Fibroblast of mammary gland (primary cell): ENCODE measurements around the gene NFKB1.

ENCODE experiments used
- DNase-seq: peaks from one replicate; pipeline ENCODE4 v3.0.0-alpha.2; 2010; ENCODE audit warnings: low read depth
- H3K4me3 ChIP-seq: 2 replicates; pipeline ENCODE4 v1.5.1; 2011; ENCODE audit warnings: low read depth, mild to moderate bottlenecking, low read length, moderate library complexity; ENCODE audit not compliant: control insufficient read depth
- TF ChIP-seq, protein P1 (sequence below): conservative IDR thresholded peaks from 2 replicates; pipeline ENCODE4 v1.5.1; 2011; ENCODE audit warnings: low read depth, low read length, inconsistent platforms; ENCODE audit not compliant: control insufficient read depth, insufficient read depth

The NFKB1 gene, protein sequence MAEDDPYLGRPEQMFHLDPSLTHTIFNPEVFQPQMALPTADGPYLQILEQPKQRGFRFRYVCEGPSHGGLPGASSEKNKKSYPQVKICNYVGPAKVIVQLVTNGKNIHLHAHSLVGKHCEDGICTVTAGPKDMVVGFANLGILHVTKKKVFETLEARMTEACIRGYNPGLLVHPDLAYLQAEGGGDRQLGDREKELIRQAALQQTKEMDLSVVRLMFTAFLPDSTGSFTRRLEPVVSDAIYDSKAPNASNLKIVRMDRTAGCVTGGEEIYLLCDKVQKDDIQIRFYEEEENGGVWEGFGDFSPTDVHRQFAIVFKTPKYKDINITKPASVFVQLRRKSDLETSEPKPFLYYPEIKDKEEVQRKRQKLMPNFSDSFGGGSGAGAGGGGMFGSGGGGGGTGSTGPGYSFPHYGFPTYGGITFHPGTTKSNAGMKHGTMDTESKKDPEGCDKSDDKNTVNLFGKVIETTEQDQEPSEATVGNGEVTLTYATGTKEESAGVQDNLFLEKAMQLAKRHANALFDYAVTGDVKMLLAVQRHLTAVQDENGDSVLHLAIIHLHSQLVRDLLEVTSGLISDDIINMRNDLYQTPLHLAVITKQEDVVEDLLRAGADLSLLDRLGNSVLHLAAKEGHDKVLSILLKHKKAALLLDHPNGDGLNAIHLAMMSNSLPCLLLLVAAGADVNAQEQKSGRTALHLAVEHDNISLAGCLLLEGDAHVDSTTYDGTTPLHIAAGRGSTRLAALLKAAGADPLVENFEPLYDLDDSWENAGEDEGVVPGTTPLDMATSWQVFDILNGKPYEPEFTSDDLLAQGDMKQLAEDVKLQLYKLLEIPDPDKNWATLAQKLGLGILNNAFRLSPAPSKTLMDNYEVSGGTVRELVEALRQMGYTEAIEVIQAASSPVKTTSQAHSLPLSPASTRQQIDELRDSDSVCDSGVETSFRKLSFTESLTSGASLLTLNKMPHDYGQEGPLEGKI

DNA sequence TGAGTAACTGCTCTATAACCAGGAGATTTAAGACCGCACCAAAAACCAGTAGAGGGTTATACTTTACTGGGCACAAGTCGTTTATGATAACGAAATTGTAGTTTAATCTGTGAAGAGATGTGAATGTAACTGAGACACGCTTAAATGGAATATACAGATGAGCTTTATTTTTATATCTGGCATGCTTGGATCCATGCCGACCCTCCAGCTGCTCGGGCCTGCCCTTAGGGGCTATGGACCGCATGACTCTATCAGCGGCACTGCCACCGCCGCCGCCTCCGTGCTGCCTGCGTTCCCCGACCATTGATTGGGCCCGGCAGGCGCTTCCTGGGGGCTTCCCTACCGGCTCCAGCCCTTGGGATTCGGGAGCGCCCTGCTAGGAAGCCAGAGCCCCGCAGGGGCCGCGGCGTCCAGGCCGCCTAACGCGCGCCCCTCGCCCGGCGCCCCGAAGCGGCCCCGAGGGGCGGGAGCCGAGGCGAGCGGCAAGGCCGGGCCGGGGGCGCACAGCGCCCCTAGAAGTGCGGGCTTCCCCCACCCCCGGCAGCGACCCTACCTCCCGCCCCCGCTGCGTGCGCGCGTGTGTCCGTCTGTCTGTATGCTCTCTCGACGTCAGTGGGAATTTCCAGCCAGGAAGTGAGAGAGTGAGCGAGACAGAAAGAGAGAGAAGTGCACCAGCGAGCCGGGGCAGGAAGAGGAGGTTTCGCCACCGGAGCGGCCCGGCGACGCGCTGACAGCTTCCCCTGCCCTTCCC lies at the start of gene NFKB1:
Gene NFKB1, plus strand, starts transcription at position 664 of the 751 bp plus-strand sequence. CDS start 24,160 bp downstream, outside the sequence.
- H3K4me3 ChIP-seq = peak within 1 kb of the TSS; percentile 95
- peak; percentile 77 for DNase-seq
- TF ChIP-seq, protein P1, sequence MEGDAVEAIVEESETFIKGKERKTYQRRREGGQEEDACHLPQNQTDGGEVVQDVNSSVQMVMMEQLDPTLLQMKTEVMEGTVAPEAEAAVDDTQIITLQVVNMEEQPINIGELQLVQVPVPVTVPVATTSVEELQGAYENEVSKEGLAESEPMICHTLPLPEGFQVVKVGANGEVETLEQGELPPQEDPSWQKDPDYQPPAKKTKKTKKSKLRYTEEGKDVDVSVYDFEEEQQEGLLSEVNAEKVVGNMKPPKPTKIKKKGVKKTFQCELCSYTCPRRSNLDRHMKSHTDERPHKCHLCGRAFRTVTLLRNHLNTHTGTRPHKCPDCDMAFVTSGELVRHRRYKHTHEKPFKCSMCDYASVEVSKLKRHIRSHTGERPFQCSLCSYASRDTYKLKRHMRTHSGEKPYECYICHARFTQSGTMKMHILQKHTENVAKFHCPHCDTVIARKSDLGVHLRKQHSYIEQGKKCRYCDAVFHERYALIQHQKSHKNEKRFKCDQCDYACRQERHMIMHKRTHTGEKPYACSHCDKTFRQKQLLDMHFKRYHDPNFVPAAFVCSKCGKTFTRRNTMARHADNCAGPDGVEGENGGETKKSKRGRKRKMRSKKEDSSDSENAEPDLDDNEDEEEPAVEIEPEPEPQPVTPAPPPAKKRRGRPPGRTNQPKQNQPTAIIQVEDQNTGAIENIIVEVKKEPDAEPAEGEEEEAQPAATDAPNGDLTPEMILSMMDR = no peak

DNA sequence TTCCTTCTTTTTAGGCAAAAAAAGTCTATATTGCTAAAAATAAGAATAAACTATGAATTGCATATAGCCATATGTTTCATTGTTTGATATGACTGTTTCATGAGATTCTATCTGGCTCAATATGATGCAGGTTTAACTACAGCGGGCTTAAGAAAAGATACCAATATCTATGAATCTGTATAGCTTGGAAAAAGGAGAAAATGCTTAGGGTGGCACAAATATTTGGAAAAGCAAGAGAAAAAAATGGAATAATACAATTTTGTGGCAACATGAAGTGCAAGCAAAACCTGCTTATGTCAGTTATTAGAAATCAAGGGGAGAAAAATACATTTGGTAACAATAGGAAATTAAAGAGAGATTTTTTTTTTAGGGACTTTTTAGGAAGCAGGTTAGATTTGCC lies 48.3 kb upstream of the NFKB1 start:
- no peak overlapping the region for H3K4me3 ChIP-seq
- TF ChIP-seq, protein P1 = no peak
- no peak for DNase-seq

DNA sequence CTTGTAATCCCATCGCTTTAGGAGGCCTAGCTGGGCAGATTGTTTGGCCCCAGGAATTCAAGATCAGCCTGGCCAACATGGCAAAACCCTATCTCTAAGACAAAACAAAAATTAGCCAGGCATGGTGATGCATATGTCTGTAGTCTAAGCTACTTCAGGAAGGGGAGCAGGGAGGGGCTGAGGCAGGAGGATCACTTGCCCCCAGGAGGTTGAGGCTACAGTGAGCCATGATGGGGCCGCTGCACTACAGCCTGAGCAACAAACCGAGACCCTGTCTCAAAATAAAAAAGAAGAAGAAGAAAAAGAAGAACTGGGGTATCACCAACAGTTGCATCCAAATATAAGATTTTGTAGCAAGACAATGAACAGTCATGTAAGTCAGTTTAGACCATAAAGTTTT lies 47.3 kb upstream of the NFKB1 start:
- no peak overlapping the region for H3K4me3 ChIP-seq
- TF ChIP-seq, protein P1 = no peak

DNA sequence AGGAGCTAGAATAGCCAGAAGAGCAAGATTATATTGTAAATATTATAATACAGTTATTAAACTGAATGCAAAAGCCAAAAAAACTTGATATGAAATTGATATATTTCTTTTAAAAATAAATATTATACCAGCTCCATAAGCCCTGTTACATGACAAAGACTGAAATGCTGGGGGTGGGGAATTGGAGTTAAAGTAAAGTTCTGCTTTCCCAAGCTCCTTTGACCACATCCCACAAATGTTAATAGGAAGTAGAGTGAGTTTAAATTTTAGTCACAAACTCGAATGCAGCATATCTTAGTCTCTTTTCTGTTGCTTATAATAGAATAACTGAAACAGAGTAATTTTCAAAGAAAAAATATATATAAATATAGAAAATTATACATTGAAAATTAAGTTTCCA lies 46.9 kb upstream of the NFKB1 start:
- H3K4me3 ChIP-seq = no peak overlapping the region
- DNase-seq = no peak
- TF ChIP-seq, protein P1 = no peak

More for the DNA sequence above, 47.3 kb upstream of the NFKB1 start:
- no peak for DNase-seq

DNA sequence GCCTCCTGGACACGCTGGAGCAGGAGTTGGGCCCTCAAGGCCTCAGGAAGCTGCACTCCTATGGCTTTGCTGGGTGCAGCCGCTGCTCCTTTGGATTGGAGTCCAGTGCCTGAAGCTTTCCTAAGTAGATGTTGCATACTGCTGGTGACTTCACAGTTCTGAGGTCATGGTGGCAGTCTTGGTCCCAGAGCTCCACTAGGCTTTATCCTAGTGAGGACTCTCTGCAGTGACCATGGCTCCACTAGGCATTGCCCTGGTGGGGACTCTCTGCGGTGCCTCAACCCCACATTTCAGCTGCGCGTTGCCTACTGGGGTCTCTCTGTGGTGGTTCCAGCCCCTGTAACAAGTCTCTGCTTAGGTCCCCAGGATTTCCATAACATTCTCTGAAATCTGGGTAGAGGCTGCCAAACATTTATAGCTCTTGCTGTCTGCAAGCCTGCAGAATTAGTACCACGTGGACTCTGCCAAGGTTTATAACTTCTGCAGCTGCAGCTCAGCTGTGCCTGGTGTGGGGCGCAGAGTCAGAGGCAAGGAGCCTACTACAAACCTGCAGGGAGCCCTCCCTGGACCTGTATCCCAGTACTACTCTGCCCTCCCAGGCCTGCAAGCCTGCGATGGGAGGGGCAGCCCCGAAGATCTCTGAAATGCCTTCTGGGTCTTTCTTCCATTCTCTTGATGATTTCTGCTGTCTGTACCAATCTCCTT lies 46.0 kb upstream of the NFKB1 start:
- TF ChIP-seq, protein P1 = no peak
- H3K4me3 ChIP-seq = no peak overlapping the region
- no peak for DNase-seq
